MV-4-11 (cell line): Measurements from ENCODE around the gene LRRC75A.
"Not testable (repeated sequence)": the region's sequence is repeated elsewhere in the genome, so short reads cannot be mapped to it uniquely, and the experiment has no call there.

ENCODE experiments used
- DNase-seq: peaks from one replicate; lab custom pipeline; 2025; lab: John Stamatoyannopoulos, UW

Gene LRRC75A

DNA sequence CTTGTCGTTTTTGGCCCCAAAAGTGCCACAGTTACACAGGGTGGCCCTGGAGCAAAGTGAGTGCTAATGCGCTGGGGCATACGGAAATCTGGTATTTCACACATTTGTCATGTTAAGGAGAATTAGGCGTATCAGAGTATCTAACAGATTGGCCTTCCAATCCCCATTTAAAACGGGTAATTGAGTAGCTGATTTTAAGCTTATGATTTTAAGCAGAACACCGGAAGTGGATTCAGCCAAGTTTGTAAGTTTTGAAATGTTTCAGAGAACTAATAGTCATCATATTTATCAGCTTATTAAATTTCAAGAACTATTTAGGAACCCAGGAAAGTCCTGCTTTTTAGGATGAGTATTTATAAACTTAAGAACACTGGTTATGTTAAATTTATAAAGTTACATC, 19.5 kb downstream of the LRRC75A start:
- no peak for DNase-seq

- DNase-seq = no peak
Measured at GRCh38 chr17:16471295-16471694, 20.7 kb downstream of the LRRC75A start.

GRCh38 chr17:16470265-16470664, 21.7 kb downstream of the LRRC75A start:
- no peak for DNase-seq

- no peak for DNase-seq
Measured at GRCh38 chr17:16468428-16468992, 23.5 kb downstream of the LRRC75A start.

GRCh38 chr17:16467886-16468285, 24.1 kb downstream of the LRRC75A start:
- no peak for DNase-seq

- no peak for DNase-seq
Measured at GRCh38 chr17:16467044-16467443, 24.9 kb downstream of the LRRC75A start.

- no peak for DNase-seq
Measured at GRCh38 chr17:16466407-16466806, 25.6 kb downstream of the LRRC75A start.

DNA sequence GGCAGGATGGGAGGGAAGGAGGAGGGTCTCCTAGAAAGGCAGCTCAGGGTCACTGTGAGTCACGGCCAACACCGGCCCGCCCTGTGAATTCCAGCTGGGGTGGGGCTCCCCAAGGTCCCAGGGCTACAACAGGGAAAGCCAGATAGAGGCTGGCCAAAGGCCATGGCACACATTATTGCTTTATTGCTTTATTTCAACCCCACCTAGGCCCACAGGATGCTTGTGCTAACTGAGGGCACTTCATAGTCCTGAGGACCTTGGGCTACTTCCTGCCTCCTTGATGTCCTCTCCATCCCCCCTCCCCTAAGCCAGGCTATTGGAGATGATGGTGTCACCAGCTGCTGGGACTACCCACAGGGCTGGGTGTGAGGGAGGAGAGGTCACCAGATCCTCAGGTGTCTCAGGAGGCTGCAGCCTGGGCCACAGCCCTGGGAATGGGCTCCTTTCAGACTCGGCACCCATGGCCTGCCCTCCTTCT, 26.1 kb downstream of the LRRC75A start:
- DNase-seq = no peak

- no peak for DNase-seq
Measured at GRCh38 chr17:16465052-16465312, 27.0 kb downstream of the LRRC75A start.

GRCh38 chr17:16464303-16465051, 27.5 kb downstream of the LRRC75A start:
- DNase-seq = no peak

DNA sequence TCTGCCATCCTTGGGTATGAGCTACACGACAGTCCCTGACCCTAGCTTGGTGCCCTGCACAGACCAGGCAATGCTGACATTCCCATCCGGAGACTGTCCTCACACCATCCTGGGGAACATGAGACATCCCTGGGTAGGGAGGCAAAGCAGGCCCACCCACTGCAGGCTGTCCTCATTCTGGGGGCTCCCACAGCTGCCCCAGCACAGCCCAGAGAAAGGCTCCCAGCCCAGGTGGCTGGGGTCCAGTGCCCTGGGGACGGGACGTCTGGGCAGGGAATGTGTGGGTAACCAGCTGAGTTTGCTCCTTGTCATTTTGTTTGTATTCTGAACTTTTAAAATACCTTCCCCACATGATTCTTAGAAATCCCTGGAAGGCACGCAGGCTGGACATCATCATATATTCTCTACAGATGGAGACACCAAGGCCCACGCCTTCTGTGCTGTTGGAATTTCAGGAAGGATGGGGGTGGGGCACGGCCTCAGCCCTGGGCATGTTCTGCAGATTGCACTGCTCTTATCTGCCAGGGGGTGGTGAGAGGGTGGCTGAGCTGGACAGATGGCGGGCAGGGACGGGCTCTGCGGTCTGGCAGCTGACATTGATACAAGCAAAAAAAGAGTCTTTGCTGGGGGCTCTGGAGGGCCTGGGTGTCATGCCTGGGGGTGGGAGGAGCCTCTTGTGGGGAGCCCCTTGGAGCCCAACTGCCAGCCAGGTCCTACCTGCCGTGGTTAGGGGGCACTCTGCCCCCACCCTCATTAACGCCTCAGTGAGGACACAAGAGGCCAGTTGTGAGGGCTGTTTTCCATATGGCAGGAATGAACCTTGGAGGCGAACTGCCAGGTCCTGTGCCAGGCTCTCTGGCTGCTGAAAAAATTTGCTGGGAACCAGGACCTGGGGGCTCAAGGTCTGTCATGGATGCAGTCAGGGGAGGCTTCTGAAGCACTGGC, 28.4 kb downstream of the LRRC75A start:
- no peak for DNase-seq

DNA sequence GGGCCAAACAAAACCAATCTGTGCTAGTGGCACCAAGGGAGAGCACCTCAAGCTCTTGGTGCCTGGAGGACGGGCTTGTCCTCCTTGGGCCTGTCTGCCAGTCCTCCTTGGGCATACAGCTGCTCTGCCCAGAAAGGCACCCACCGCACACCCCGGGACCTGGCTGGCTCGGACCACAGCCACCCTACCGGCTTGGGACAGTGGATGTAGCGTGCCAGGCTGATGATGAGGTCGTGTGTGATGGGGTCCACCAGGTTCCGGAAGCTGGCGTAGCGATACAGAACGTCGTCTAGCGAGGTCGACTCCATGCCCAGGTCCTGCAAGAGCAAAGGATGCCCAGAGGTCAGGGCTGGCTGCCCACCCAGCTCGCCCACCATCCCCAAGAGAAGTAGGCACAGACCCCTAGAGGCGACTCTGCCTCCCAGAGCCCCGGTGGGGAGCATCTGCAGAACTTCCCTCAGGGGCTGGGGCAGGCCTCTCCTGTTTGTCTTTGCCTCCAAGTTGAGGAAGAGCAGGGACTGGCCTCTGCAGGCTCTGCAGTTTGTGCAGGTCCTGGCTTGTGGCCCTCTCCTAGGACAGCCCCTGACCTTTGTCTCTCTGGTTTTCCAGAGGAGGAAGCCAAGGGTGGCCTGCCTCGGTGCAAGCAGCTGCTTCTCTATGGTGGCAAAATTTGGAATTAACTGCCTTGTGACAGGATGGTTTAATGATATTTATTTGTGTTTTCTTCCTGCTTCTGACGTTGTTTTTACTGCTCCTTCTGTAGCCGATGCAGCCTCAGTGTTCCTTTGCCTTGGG, 29.7 kb downstream of the LRRC75A start:
- DNase-seq = no peak

DNA sequence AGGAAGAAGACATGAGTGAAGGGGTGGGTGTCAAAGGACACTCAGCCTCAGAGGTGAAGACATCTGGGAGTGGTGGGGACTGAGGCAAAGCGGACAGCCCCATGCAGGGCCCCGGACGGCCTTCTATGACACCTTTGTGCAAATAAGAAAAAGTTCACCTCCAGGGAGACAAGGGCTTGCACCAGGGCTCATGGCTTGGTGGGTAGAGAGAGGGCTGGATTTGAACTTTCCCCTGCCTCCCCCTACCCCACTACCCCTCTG, 30.5 kb downstream of the LRRC75A start:
- DNase-seq = no peak

GRCh38 chr17:16460796-16461605, 31.0 kb downstream of the LRRC75A start:
- no peak for DNase-seq

- DNase-seq = no peak
Measured at GRCh38 chr17:16459855-16460550, 32.0 kb downstream of the LRRC75A start.

GRCh38 chr17:16459271-16459670, 32.7 kb downstream of the LRRC75A start:
- no peak for DNase-seq

DNA sequence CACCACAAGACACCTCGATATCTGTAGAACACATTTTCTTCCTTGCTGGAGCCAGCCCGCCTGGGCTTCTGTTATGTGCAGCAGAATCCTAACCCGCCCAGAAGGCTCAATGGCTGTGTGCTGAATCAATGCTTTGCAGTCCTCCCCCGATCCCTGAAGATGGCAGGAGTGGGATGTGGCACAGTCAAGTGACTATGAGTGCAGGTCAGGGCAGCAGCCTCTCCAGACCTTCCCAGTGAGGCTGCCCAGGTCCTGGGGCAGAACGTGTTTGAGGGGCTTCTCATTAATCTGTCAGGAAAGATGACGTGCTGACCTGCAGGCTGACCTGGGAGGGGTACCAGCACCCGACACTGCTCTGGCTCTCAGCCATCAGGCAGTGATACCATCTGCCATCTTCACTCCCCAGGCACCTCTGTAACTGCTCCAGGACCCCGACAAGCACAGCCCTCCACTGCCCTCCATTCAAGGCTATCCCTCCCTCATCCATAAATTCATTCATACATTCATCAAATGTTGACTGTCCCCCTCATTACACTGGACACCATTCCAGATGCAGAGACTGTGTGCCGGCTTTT, 35.2 kb downstream of the LRRC75A start:
- no peak for DNase-seq

DNA sequence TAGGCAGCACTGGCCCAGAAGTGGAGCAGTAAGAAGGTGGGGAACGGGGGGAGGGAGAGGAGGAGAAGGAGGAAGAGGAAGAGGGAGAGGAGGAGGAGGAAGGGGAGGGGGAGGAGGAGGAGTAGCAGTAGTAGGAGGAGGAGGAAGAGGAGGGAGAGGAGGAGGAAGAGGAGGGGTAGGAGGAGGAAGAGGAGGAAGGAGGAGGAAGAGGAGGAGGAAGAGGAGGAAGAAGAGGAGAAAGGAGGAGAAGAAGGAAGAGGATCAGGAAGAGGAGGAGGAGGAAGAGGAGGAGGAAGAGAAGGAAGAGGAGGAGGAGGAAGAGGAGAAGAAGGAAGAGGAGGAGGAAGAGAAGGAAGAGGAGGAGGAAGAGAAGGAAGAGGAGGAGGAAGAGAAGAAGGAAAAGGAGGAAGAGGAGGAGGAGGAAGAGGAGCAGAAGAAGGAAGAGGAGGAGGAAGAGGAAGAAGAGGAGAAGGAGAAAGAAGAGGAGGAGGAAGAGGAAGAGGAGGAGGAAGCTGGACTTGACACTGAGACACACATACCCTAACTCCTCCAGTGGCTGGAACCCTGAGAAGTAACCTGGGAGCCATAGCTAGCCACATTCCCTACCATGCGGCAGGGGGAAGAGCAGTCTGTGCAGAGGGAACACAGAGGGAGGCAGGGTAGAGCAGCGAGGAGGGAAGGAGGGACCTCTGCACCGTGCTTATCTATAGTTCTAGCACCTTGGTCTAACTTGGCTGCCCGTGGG, 35.8 kb downstream of the LRRC75A start:
- DNase-seq = no peak

DNA sequence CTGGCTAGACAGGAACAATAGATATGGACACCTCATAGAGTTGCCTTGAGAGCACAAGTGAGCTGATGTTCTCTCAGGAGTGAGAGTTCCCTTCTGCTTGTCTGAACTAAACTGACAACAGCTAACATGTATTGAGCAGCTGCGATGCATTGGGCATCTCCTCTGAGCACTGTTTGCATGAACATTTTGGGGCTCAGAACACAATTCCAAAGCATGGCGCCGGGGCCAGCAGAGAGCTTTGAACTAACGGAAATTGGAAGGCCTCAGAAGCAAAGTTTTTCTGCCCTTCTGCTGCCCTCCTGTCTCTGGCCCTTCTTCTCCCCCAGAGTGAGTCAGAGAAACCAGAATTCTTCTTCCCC, 38.5 kb downstream of the LRRC75A start:
- no peak for DNase-seq

- DNase-seq = not testable (repeated sequence)
Measured at GRCh38 chr17:16452268-16452667, 39.7 kb downstream of the LRRC75A start.
